ENCODE data around the gene FMN1.
A peak's percentile ranks its signal among the peaks of the same experiment; 100 is the strongest.

Gene FMN1

GRCh38 chr15:33198541-33198940, 4.0 kb upstream of the FMN1 start:
- DNase-seq (ENCODE audit: low read depth), result no peak

- no peak for DNase-seq (ENCODE audit: low read depth)
Observed at GRCh38 chr15:33197636-33198035, 3.1 kb upstream of the FMN1 start.

- peak; percentile 10 for DNase-seq (ENCODE audit: low read depth)
Observed at GRCh38 chr15:33194237-33194636, 277 bp downstream of the FMN1 start.

GRCh38 chr15:33191591-33191990, 2.9 kb downstream of the FMN1 start:
- no peak for DNase-seq (ENCODE audit: low read depth)

DNA sequence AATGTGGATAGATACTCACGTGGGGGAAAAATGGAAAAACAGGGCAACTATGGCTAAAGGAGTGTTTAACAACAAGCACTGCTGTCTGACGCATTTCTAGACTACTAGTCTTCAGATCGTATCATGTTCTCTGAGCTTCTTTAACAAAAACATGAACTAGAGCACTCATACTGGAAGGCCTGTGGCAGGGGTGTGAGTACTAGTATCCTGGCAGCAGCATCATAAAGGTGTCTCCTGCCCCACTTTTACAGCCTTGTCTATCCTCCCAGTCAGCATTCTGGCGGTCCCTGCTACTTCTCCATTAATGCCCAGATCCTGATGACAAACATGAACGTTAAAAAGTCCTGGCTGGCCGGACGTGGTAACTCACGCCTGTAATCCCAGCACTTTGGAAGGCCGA, 4.0 kb downstream of the FMN1 start:
- DNase-seq (ENCODE audit: low read depth), result no peak

DNA sequence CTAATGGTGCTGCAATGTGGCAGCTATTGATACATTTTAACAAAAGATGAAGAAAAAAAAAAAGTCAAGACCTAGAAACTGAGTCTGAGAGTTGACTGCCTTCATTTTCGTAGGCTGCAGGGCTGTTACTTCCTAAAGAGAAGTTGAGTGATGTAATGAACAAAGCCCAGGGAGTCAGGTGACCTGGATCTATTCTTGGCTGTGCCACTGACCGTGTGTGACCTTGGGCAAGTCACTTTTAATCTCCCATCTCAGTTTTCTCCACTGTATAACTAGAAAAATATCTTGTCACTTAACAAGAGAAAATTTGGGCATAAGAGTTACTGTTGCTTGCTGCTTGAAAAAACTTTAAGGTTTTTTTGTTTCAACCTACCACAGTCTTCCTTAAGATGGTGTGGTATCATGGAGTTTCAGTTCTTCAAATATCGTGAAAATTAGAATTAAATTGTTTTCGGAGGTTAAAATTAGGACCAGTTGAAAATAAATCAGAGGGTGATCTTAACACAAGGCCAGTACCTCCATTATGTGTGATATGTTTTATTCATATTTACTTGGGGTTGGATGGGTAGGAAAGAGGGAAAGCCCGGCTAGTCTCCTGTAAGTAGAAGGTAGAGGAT, 5.8 kb downstream of the FMN1 start:
- DNase-seq (ENCODE audit: low read depth), result no peak

GRCh38 chr15:33188159-33188558, 6.4 kb downstream of the FMN1 start:
- DNase-seq (ENCODE audit: low read depth), result no peak

DNA sequence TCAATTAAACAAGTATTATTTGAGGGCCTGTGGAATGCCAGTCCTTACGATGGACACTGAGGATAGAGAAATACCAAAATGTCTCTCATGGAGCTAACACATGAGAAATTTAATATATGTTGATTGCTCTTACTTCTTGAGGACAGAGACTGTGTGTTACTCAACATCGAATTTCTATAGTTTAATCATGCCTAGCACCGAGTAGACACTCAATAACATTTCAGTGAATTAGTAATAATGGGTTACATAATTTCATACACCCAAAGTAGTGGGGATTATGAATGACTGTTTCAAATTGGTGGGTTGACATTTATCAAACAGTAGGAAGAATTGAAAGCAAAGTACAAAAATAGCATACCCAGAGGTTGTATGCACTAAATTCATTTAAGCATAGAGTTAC, 11.2 kb downstream of the FMN1 start:
- DNase-seq (ENCODE audit: low read depth), result no peak

DNA sequence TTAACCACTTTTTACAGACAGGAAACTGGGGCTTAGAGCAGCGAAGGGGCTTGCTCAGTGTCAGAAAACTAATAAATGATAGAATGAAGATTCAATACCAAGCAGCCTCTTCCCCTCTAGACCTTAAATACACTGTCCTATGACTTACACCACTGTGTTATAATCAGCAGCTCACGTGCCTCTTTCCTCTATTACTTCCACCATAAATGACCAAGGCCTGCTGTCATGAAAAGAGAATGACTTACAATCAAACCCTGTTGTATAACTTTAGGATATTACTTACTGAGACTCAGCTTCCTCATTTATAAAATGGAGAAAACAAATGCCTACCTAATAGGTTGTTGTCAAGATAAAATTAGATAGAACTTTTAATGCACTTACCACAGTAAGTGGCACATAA, 11.6 kb downstream of the FMN1 start:
- DNase-seq (ENCODE audit: low read depth), result no peak

DNA sequence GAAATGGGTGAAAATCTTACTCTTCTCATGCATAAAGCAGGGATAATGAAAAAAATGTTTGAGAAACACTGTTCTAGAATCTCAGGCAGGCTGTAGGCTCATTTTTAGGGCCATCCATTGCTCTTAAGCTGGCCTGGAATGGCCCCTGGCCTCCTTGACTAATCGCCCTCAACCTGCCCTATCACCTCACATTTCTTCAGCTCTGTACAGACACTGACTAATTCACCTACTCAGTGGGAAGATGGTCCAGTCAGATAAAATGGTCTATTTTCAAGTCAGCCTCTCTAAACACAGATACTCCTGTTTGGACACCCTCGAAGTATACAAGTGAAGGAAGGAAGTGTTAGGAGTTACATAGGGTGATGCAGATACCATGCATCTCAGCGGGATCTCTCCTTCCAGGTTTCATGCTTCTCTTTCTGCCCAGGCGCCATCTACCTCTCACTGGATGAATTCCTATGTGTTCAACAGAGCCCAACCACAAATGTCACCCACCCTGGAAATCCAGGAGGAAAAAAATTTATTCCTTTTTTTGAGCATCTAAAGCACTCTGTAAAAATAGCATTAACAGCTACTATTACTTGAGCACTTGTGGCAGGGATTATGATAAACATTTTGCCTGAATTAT, 12.1 kb downstream of the FMN1 start:
- no peak for DNase-seq (ENCODE audit: low read depth)

- no peak for DNase-seq (ENCODE audit: low read depth)
Observed at GRCh38 chr15:33179874-33180273, 14.6 kb downstream of the FMN1 start.

- DNase-seq (ENCODE audit: low read depth), result no peak
Observed at GRCh38 chr15:33171202-33171601, 23.3 kb downstream of the FMN1 start.

GRCh38 chr15:33169625-33170024, 24.9 kb downstream of the FMN1 start:
- no peak for DNase-seq (ENCODE audit: low read depth)

- no peak for DNase-seq (ENCODE audit: low read depth)
Observed at GRCh38 chr15:33168444-33168843, 26.1 kb downstream of the FMN1 start.

DNA sequence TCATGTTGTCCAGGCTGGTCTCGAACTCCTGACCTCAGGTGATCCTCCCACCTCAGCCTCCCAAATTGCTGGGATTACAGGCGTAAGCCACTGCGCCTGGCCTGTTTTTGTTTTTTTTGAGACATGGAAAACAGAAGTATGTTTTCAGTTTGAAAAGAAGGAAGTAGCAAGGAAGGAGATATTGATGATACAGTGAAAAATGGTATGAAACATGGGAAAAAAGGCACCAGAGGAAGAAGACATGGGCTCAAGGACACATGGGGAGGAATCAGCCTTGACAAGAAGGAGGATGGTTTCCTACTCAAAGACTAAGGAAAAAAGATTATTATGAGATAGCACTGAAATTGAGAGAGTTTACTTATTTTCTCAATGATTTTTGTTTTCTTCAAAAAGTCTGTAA, 30.7 kb downstream of the FMN1 start:
- no peak for DNase-seq (ENCODE audit: low read depth)

DNA sequence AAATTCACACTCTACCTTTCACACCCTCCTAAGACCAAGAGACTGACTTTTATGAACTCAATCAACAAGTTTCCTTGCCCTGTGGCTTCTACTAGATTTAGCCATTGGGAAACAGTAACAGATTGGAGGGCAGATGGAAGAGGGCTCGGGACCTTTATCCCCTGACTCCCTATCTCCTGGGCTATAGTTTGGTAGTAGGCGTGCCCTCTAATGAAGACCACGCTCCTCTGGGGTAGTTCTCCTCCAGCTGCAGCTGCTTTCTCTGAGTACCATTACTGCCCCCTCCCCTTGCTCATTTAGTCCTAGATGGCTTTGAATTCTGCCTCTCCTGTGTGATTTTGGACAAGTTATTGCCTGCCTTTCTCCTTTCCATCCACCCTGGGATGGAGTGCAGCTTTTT, 33.3 kb downstream of the FMN1 start:
- DNase-seq (ENCODE audit: low read depth), result no peak

- no peak for DNase-seq (ENCODE audit: low read depth)
Observed at GRCh38 chr15:33160581-33161165, 33.8 kb downstream of the FMN1 start.

- no peak for DNase-seq (ENCODE audit: low read depth)
Observed at GRCh38 chr15:33159726-33160453, 34.6 kb downstream of the FMN1 start.

- no peak for DNase-seq (ENCODE audit: low read depth)
Observed at GRCh38 chr15:33158366-33158765, 36.1 kb downstream of the FMN1 start.

DNA sequence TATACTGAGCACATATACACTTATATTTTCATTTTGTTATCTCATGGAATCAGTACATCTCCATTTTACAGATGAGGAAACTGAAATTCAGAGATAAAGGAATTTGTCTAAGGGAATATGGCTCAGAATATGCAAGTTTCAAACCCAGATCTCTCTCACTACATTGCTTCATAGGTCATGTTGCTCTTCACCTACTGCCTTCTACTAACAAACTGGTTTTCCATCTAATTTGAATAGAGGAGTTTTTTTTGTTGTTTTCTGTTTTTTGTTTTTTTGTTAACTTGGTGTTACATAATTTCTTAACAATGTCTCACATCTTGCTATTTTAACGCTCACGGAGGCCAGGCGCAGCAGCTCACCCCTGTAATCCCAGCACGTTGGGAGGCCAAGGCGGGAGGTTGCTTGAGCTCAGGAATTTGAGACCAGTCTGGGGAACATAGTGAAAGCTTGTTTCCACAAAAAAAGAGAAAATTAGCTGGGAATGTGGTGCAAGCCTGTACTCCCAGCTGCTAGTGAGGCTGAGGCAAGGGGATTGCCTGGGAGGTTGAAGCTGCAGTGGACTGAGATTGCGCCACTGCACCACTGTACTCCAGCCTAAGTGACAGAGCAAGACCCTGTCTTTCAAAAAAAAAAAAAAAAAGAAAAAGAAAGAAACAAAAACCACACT, 37.0 kb downstream of the FMN1 start:
- DNase-seq (ENCODE audit: low read depth), result peak; percentile 41

DNA sequence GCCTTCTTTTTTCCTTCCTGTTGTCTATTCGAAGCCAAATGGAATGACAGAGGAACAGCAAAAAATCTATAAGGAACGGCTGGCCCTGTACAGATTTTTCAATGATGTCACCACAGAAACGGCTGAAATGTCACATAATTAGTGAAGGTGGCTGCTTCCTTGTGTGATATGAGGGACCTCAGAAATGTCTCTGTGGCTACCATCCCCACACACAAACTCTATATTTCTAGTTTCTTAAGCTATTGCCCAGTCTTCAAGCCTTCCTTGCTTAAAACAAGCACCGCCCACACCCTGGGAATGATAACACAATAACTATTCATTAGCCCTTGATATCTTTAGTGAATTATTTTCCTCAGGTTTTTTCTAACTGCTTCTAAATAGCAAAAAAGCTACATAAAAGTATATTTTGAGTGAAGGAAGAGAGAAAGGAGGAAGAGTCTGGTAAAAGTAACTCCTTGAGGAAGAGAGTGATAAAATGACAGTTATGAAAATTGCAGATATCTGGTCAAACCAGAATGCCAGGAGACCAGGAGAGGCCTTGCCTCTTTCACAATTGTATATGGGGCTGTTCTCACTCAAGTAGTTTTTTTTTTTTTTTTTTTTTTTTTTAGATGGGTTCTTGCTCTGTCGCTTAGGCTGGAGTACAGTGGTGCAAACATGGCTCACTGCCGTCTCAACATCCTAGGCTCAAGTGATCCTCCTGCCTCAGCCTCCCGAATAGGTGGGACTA, 38.7 kb downstream of the FMN1 start:
- DNase-seq (ENCODE audit: low read depth), result no peak
